ENCODE measurements around the gene UPF1. TPM values are rescaled to one million over a fixed set of nuclear protein-coding genes. Genes with fewer than 3 reads are reported as not detected.

The UPF1 gene
- total RNA-seq, 1 donor from 2014 or later = 225 TPM

DNA sequence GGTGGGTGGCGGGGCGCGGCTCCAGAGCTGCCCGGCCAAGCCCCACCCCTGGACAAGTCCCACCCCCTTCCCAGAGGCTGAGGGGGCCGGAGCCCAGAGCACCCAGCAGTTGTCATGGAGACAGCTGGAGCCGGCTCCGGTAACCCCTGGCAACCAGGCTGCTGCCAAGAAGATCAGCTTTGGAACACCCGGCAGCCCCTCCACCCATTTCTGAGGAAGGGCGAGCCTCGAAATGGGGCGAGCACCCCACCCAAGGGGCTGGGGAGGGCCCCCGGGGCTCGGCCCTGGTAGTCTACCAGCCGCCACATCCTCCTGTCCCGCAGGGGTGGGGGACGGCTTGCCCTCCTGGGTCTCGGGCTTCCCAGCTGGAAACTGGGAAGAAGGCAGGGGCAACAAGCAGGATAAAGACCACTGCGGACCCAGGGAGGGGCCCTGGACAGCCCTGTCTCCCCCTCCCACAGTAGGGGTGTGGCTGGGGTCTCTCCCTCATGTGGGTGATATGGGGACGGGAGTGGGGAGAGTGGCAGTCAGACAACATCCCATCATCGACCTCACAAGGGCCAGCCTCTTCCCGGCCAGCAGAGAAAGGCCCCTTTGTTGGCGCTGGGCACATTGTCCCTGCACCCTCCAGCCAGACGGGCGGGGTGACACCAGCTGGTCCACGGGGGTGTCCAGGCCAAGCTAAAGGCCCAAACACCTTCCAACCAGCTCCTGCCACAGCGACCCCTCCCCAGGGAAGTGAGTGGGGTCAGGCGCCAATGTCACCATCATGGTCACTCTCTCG is 62.7 kb downstream of the UPF1 start:
- Histone ChIP-seq H3K4me1 (peaks cover 7 to 8% of the 10 kb centered on the region in 2 donors), H3K27ac (no peak overlapping the region), H3K36me3 (peaks cover 4 to 8% of the 10 kb centered on the region in 2 donors), H3K27me3 (peaks cover 11% of the 10 kb centered on the region), H3K9me3 (no peaks in the 10 kb centered on the region), H3K4me3 (peak overlapping the region; percentile 33 to 53)
- TF ChIP-seq CTCF (IDR thresholded peaks at IDR 0.05) = no peak
- intact Hi-C loops (cut with DNase I) = no loop called here
- no peak for DNase-seq (ENCODE audit: low spot score in 2 of 2)

GRCh38 chr19:18895038-18895823 is 63.5 kb downstream of the UPF1 start:
- Histone ChIP-seq H3K27me3 (peaks cover 11% of the 10 kb centered on the region), H3K4me3 (peak overlapping the region; percentile 33 to 53), H3K36me3 (peaks cover 12 to 16% of the 10 kb centered on the region in 2 donors), H3K4me1 (peaks cover 7 to 8% of the 10 kb centered on the region in 2 donors), H3K27ac (no peak overlapping the region), H3K9me3 (no peaks in the 10 kb centered on the region)
- intact Hi-C loops (cut with DNase I) = no loop called here
- DNase-seq (ENCODE audit: low spot score in 2 of 2) = no peak
- TF ChIP-seq CTCF (IDR thresholded peaks at IDR 0.05) = peak in 1 of 3 experiments; percentile 21

DNA sequence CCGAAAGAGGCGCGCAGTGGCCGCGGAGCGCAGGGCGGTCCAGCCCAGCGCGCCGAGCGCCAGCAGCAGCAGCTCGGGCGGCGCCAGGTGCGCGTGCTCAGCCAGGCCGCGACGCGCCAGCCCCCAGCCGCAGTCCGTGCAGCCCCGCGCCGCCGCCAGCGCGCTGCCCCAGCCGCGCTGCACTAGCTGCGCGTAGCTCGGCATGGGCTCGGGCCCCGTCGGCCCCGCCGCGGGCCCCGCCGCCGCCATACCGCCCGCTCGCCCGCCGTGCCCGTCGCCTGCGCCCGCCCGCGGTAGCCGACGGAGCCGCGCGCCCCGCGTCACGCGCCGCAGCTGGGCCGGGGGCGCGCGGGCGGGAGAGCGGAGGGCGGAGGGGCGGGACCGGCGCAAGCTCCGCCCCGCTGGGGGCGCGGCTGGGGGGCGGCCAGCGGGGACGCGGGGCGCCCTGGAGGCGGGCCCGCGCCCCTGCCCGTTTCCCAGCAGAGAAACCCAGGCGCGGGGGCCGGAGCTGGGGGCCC is 64.1 kb downstream of the UPF1 start, which contains the start of gene CERS1:
TSS of gene CERS1 (minus strand) at position 335 of the 518 bp plus-strand sequence. CDS start at position 249, 86 bp downstream.
- Histone ChIP-seq H3K27ac (no peak within 1 kb of the TSS), H3K4me3 (peak within 1 kb of the TSS; percentile 36 to 53), H3K36me3 (peaks cover 17 to 22% of the 10 kb centered on the region in 2 donors), H3K9me3 (no peaks in the 10 kb centered on the region), H3K4me1 (peaks cover 7 to 8% of the 10 kb centered on the region in 2 donors), H3K27me3 (peaks cover 11% of the 10 kb centered on the region)
- intact Hi-C loops (cut with DNase I) = no loop called here
- TF ChIP-seq CTCF (IDR thresholded peaks at IDR 0.05) = no peak
- no peak for DNase-seq (ENCODE audit: low spot score in 2 of 2)

DNA sequence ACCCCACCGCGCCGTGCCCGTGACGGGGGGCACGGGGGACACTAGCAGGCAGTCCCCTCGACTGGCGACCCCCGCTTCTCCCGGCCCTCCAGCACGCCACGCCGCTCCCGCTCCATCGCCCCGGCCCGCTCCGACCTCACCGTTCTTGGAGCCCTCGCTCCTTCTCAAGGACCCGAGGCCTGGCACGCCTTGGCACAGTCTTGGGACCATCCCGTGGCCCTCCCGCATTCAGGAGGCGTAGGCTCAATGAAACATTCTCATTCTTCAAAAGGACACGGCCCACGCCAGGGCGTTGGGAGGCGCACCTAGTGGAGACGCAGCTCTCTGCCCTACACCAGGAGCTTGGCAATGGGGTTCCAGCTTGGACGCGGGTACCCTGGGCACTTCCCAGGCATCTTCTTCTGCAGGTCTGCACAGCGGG is 64.7 kb downstream of the UPF1 start:
- H3K27ac ChIP-seq = no peak overlapping the region
- no peaks in the 10 kb centered on the region for H3K9me3 ChIP-seq
- H3K4me3 ChIP-seq = peak overlapping the region; percentile 36
- DNase-seq (ENCODE audit: low spot score in 2 of 2) = no peak
- peaks cover 23 to 28% of the 10 kb centered on the region in 2 donors for H3K36me3 ChIP-seq
- peaks cover 7 to 8% of the 10 kb centered on the region in 2 donors for H3K4me1 ChIP-seq
- TF ChIP-seq CTCF (IDR thresholded peaks at IDR 0.05) = no peak
- H3K27me3 ChIP-seq = peaks cover 11% of the 10 kb centered on the region
- intact Hi-C loops (cut with DNase I) = no loop called here

DNA sequence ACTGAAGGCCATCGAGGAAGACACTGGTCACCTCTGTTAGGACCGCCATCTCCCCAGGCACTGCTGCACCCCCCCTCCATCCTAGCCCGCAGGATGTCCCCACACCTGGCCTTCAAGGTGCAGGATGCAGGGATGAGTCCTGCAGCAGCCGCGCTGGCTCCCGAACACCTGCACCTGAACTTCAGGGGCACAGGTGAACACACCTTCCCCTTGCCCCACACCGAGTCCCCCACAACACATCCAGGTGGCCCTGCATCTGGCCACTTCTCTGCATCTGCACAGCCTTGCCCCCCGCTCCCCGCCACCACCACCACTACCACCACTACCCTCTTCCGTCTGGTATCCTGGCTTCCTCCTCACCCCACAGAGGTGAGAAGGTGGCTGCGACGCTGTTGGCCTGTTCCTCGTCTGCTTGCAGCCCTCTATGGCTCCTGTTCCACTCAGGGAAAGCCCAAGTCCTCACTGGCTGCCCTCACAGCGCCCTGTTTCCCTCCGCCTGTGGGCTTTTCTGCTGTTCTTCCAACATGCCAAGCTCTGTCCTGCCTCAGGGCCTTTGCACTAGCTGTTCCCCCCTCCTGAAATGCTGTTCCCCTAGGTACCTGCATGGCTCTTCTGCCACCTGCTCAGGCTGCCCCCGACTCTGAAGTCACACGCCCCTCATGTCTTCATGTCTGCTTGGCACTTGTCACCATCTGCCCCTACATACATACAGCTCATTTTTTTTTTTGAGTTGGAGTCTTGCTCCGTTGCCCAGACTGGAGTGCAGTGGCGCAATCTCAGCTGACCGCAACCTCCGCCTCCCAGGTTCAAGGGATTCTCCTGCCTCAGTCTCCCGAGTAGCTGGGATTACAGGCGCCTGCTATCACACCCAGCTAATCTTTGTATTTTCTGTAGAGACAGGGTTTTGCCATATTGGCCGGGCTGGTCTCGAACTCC is 65.6 kb downstream of the UPF1 start:
- Histone ChIP-seq H3K4me1 (peaks cover 7 to 8% of the 10 kb centered on the region in 2 donors), H3K4me3 (no peak overlapping the region), H3K9me3 (no peaks in the 10 kb centered on the region), H3K36me3 (peaks cover 23 to 31% of the 10 kb centered on the region in 2 donors), H3K27me3 (peaks cover 11% of the 10 kb centered on the region), H3K27ac (no peak overlapping the region)
- intact Hi-C loops (cut with DNase I) = no loop called here
- no peak for DNase-seq (ENCODE audit: low spot score in 2 of 2)
- no peak for TF ChIP-seq CTCF (IDR thresholded peaks at IDR 0.05)

Measured in ascending aorta (tissue), 2 donors.